ENCODE measurements around the gene GATD1. TPM values are rescaled to one million over a fixed set of nuclear protein-coding genes. Genes with fewer than 3 reads are reported as not detected.

The GATD1 gene
- total RNA-seq, 4 donors from 2014 or later: 27.2 to 68.2 (median 46.0) TPM

- Histone ChIP-seq H3K9me3 (no peaks in the 10 kb centered on the region), H3K27me3 (no peaks in the 10 kb centered on the region), H3K4me1 (peaks cover 48% of the 10 kb centered on the region), H3K36me3 (peaks cover 23% of the 10 kb centered on the region), H3K4me3 (no peak overlapping the region), H3K27ac (no peak overlapping the region)
- no peak for DNase-seq (ENCODE audit: low spot score in 2 of 2)
- TF ChIP-seq POLR2AphosphoS5 (IDR thresholded peaks at IDR 0.05) (no peak), EP300 (IDR thresholded peaks at IDR 0.05) (no peak), CTCF (IDR thresholded peaks at IDR 0.05) (no peak), POLR2A (IDR thresholded peaks at IDR 0.05) (no peak)
- WGBS: no CpG with 5 or more reads among the region's 32 CpGs
These were observed 22.5 kb upstream of the GATD1 start for GRCh38 chr11:799641-800316.

GRCh38 chr11:798093-798713 is 20.9 kb upstream of the GATD1 start, which contains the start of gene SLC25A22:
Gene SLC25A22 (minus strand): TSS chr11:798281. CDS start chr11:795006, 3,275 bp downstream.
- TF ChIP-seq EP300 (IDR thresholded peaks at IDR 0.05) (no peak), CTCF (IDR thresholded peaks at IDR 0.05) (peak; percentile 82 to 93)
- no peak for DNase-seq (ENCODE audit: low spot score in 2 of 2)
- WGBS: no CpG with 5 or more reads among the region's 69 CpGs
- peaks cover 44% of the 10 kb centered on the region for H3K4me1 ChIP-seq
- H3K4me3 ChIP-seq: peak within 1 kb of the TSS; percentile 72
- peak within 1 kb of the TSS; percentile 78 for H3K27ac ChIP-seq
- peaks cover 23% of the 10 kb centered on the region for H3K36me3 ChIP-seq
- no peaks in the 10 kb centered on the region for H3K27me3 ChIP-seq
- no peaks in the 10 kb centered on the region for H3K9me3 ChIP-seq

GRCh38 chr11:797296-798092 is 20.2 kb upstream of the GATD1 start:
- H3K4me3 ChIP-seq: peak overlapping the region; percentile 72

GRCh38 chr11:796565-797295 is 19.4 kb upstream of the GATD1 start:
- Histone ChIP-seq H3K27ac (peak overlapping the region; percentile 78), H3K27me3 (no peaks in the 10 kb centered on the region), H3K36me3 (peaks cover 27% of the 10 kb centered on the region), H3K4me1 (peaks cover 44% of the 10 kb centered on the region), H3K9me3 (no peaks in the 10 kb centered on the region), H3K4me3 (peak overlapping the region; percentile 72)
- DNase-seq (ENCODE audit: low spot score in 2 of 2): no peak
- 12% methylated on average over 6 of the region's 18 CpGs for WGBS
- TF ChIP-seq POLR2AphosphoS5 (IDR thresholded peaks at IDR 0.05): no peak
- no peak for TF ChIP-seq CTCF (IDR thresholded peaks at IDR 0.05)
- no peak for TF ChIP-seq POLR2A (IDR thresholded peaks at IDR 0.05)
- TF ChIP-seq EP300 (IDR thresholded peaks at IDR 0.05): no peak

More at GRCh38 chr11:797296-798092, 20.2 kb upstream of the GATD1 start:
- Histone ChIP-seq H3K36me3 (peaks cover 24% of the 10 kb centered on the region), H3K27me3 (no peaks in the 10 kb centered on the region), H3K27ac (peak overlapping the region; percentile 78), H3K9me3 (no peaks in the 10 kb centered on the region), H3K4me1 (peaks cover 44% of the 10 kb centered on the region)
- DNase-seq (ENCODE audit: low spot score in 2 of 2): no peak
- WGBS: 2% methylated on average over 13 of the region's 57 CpGs
- TF ChIP-seq POLR2AphosphoS5 (IDR thresholded peaks at IDR 0.05): no peak
- TF ChIP-seq POLR2A (IDR thresholded peaks at IDR 0.05): no peak
- TF ChIP-seq EP300 (IDR thresholded peaks at IDR 0.05): no peak
- TF ChIP-seq CTCF (IDR thresholded peaks at IDR 0.05): no peak
